Jurkat, Clone E6-1 (cell line): ENCODE measurements around the gene TMEM269.

Experiments used
- DNase-seq: peaks from one replicate; pipeline ENCODE4 v3.0.0-alpha.2; 2011; ENCODE audit warnings: low read depth, low spot score
- H3K4me3 ChIP-seq: 2 replicates; pipeline ENCODE4 v1.5.1; 2011; ENCODE audit warnings: mild to moderate bottlenecking, low read length, control low read depth, moderate library complexity

Gene TMEM269

GRCh38 chr1:42815941-42816584 lies 31.3 kb downstream of the TMEM269 start:
- peak; percentile 10 for DNase-seq
- peak overlapping the region; percentile 80 for H3K4me3 ChIP-seq

DNA sequence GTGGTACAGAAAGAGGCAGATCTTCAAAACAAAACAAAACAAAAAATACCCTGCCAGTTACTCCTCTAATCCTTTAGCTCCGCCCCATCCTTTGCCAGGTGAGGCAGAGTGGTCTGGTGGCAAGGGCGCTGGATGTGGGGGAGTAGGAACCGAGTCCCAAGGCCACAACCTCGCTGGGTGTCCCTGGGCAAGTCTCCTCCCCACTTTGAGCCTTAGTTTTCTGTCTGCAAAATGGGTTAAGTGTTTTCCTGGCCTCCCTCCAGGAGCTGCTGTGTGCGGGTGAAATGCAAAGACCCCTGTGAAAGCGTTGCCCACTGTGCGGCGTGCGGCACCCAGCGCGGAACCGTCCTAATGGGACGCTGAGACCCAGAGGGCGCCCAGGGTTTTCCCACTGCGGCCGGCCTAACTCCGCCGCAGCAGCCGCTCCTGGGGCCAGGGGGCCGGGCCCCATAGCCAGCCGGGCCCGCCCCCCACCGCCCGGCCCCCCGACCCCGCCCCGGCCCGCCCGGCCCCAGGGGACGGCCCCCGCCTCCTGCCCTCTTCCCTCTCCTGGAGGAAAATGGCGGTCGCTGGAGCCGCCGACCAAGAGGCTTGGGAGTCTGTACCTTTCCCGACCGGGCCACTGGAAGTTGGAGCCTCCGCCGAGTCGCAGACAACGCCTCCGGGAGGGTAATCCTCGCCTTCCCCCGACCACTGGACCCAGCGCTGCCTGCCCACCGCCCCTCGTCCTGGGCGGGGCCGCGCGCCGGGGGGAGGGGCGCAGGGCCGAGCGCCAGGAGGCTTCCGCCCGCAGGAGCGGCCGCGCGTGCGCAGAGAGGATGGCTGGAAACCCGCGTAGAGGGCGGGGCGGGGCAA lies 32.0 kb downstream of the TMEM269 start, which contains the start of the genes ERMAP and SVBP:
Gene ERMAP, plus strand, starts transcription at position 538 of the 855 bp plus-strand sequence. CDS start 13,327 bp downstream, outside the sequence.
Gene SVBP, minus strand, starts transcription at position 813 of the 855 bp plus-strand sequence. CDS start 853 bp downstream, outside the sequence.
- peak; percentile 71 for DNase-seq
- H3K4me3 ChIP-seq: peak within 1 kb of the TSS; percentile 80

DNA sequence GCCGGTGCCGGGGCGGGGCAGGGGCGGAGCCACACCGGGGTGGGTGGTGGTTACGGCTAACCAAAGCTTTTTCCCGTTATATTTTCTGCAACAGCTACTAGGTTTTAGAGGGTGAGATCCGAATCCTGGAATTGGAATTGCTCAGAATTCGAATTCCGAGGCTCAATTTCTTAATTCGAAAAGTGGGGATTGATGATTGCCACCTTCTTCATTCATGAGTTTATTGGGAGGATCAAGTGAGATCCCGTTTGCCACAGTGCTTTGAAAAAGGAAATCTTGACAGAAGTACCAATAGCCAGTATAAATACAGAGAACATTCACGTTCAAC lies 32.6 kb downstream of the TMEM269 start:
- H3K4me3 ChIP-seq: peak overlapping the region; percentile 59
- DNase-seq: no peak

GRCh38 chr1:42817976-42818375 lies 33.2 kb downstream of the TMEM269 start:
- no peak overlapping the region; the same call in 1 of the 2 replicates for H3K4me3 ChIP-seq
- no peak for DNase-seq

GRCh38 chr1:42820813-42821212 lies 36.0 kb downstream of the TMEM269 start:
- no peak overlapping the region for H3K4me3 ChIP-seq
- DNase-seq: no peak

- no peak overlapping the region for H3K4me3 ChIP-seq
- no peak for DNase-seq
These were observed 36.9 kb downstream of the TMEM269 start for GRCh38 chr1:42821690-42822089.

- no peak for DNase-seq
- H3K4me3 ChIP-seq: no peak overlapping the region
These were observed 38.1 kb downstream of the TMEM269 start for GRCh38 chr1:42822800-42823392.

- no peak for DNase-seq
- no peak overlapping the region for H3K4me3 ChIP-seq
These were observed 39.8 kb downstream of the TMEM269 start for GRCh38 chr1:42824481-42825035.

GRCh38 chr1:42825036-42825851 lies 40.5 kb downstream of the TMEM269 start:
- H3K4me3 ChIP-seq: no peak overlapping the region
- no peak for DNase-seq

DNA sequence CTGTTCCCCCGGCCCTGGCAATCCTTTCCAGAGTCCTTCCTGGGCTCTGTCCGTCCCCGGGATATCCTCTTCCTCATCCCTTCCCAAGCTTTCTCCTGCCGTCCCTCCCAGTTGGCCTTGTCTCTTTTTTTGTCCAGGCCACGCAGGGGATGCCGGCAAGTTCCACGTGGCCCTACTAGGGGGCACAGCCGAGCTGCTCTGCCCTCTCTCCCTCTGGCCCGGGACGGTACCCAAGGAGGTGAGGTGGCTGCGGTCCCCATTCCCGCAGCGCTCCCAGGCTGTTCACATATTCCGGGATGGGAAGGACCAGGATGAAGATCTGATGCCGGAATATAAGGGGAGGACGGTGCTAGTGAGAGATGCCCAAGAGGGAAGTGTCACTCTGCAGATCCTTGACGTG lies 45.8 kb downstream of the TMEM269 start:
- H3K4me3 ChIP-seq: no peak overlapping the region
- DNase-seq: no peak

DNA sequence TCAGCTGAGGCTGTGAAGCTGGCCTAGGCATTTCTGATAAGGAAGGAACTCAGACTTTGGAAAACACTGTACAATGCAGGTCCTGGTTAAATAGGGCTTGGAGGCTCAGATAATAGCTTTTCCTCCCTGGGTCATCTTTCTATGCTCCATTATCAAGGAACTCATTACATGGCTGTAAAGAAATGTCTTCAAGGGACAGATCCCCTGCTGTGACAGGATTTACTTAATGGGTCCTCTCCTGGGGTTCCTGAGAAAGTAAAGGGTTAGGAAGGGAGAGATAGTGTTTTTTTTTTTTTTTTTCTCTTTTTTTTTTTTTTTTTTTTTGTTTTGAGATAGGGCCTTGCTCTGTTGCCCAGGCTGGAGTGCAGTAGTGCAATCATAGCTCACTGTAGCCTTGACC lies 46.5 kb downstream of the TMEM269 start:
- H3K4me3 ChIP-seq: no peak overlapping the region
- no peak for DNase-seq

DNA sequence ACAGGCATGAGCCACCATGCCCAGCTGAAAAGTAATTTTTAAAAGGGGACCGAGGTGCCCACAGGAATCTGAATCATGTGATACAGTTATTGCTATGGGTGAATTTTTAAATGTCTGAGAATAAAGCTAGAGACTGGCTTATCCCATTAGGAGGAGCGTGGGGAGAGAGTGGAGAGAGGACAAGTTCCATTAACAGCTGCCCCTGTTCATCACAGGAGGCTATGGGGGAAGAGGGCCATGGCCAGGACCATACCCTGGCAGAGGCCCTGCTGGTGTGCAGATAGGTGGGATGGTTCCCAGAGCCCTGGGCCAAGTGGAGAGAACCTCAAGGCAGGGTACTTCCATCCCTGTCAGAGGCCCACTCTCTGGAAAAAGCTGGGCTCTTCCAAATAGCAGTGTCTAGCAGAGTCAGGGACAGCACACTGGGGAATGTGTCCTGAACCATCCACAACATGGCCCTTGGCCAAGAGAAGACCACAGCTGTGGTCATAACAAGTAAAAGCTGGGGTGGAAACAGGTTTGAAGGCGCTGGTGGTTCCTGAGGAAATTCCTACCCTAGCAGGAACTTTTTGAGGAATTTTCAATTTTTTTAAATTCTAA lies 48.0 kb downstream of the TMEM269 start:
- H3K4me3 ChIP-seq: no peak overlapping the region
- no peak for DNase-seq

- no peak for DNase-seq
- H3K4me3 ChIP-seq: no peak overlapping the region
These were observed 49.2 kb downstream of the TMEM269 start for GRCh38 chr1:42833981-42834380.

- DNase-seq: no peak
- no peak overlapping the region for H3K4me3 ChIP-seq
These were observed 50.0 kb downstream of the TMEM269 start for GRCh38 chr1:42834803-42835202.

DNA sequence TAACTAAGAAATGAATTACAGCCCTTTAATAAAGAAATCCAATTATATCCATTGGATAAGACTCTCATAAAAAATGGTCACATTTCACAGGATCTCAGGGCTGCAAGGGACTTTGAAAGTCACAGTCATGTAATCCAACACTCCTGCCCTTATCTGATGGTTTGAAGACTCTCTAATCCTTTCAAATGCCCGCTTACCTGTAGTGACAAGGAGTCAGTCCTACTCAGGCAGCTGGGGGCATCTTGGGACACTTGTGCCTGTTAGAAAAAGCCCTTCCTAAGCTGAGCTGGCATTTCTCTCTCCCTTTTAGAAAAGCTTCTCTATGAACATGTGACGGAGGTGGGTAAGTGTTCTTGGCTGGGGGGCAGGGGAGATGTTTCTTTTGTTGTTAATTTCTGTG lies 50.6 kb downstream of the TMEM269 start:
- no peak overlapping the region for H3K4me3 ChIP-seq
- DNase-seq: no peak

- no peak for DNase-seq
These were observed 52.9 kb downstream of the TMEM269 start for GRCh38 chr1:42837709-42838108.

DNA sequence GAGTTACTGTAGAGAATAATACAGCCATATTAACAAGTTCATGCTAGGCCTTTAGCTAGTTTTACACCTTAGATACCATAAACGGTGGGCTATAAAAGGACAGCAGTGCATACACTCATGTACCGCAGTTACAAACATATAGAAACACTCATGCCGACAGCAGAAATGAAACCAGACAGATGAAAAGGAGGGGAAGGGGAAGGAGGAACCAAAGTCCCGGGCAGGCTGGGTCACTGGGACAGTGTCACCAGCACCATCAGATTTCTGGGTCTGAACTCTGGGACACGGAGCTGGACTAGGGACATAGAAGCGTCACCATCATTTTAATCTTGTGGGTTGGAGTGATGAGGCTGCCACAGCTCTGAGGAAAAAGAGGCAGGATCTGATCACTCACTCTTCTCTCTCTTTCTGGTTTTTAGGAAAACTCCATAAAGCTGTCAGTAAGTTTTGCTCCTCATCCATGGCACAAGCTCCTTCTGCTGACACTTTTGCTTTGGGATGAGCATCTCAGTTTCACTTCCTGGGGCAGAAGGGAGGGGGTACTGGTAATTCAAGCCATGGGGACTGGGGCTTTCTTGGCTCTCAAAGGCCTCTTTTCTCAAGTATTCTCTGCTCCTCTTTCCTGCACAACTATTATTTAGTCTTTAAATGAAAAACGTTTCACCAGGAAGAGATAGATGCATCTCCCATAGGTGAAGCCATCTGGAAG lies 53.8 kb downstream of the TMEM269 start:
- H3K4me3 ChIP-seq: no peak overlapping the region

More at GRCh38 chr1:42837709-42838108, 52.9 kb downstream of the TMEM269 start:
- no peak overlapping the region for H3K4me3 ChIP-seq

DNA sequence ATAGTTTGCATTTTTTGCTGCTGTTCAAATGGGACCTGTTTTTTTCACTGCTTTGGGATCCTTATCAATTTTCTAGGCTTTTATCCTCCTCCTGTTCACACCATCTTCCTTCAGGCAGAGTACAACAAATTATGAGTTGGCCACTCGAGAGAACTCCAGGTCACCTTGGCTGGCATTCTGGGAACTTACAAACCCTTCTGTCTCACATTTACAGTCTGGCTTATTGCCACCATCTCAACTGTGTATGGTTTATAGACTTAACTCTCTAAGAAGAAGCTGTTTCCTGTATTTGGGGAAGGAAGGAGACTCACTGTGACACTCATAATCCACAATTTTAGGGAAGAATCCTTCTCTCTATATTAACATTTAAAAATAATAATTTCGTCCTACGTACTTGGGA lies 56.2 kb downstream of the TMEM269 start:
- no peak overlapping the region for H3K4me3 ChIP-seq
- DNase-seq: no peak

More for the DNA sequence above, 53.8 kb downstream of the TMEM269 start:
- DNase-seq: no peak
